NB4 (cell line): ENCODE measurements around the gene B4GALT6.

ENCODE experiments used
- DNase-seq: peaks from one replicate; pipeline ENCODE4 v3.0.0; 2010; ENCODE audit warnings: low read depth
- H3K4me3 ChIP-seq: one replicate; pipeline ENCODE4 v1.5.1; 2011; ENCODE audit warnings: mild to moderate bottlenecking, low read depth, low read length, moderate library complexity
- CTCF ChIP-seq: IDR thresholded peaks from one replicate; pipeline ENCODE4 v1.5.1; 2012; ENCODE audit warnings: low read depth, low read length
- MAX ChIP-seq: IDR thresholded peaks from 2 replicates; pipeline ENCODE4 v1.6.1; 2011; ENCODE audit warnings: low read depth, low read length
- MYC ChIP-seq: IDR thresholded peaks from 2 replicates; pipeline ENCODE4 v1.6.1; 2011; ENCODE audit warnings: low read depth, low read length
- POLR2A ChIP-seq: IDR thresholded peaks from 2 replicates; pipeline ENCODE4 v1.6.1; 2011; ENCODE audit warnings: mild to moderate bottlenecking; ENCODE audit not compliant: insufficient read length; ENCODE audit errors: extremely low read depth

B4GALT6 gene

GRCh38 chr18:31581498-31582197 lies 102.7 kb downstream of the B4GALT6 start:
- TF ChIP-seq CTCF, result no peak
- TF ChIP-seq MYC, result no peak
- no peak for TF ChIP-seq POLR2A
- TF ChIP-seq MAX, result no peak
- no peak for DNase-seq
- no peak overlapping the region for H3K4me3 ChIP-seq

- H3K4me3 ChIP-seq, result no peak overlapping the region
- no peak for DNase-seq
- TF ChIP-seq MYC (no peak), MAX (no peak), CTCF (no peak), POLR2A (no peak)
These were observed 105.0 kb downstream of the B4GALT6 start for GRCh38 chr18:31579375-31579774.

- TF ChIP-seq MYC (no peak), POLR2A (no peak), MAX (no peak), CTCF (no peak)
- no peak overlapping the region for H3K4me3 ChIP-seq
- no peak for DNase-seq
These were observed 106.3 kb downstream of the B4GALT6 start for GRCh38 chr18:31578126-31578525.

GRCh38 chr18:31577195-31577594 lies 107.2 kb downstream of the B4GALT6 start:
- TF ChIP-seq MYC (no peak), CTCF (no peak), POLR2A (no peak), MAX (no peak)
- no peak overlapping the region for H3K4me3 ChIP-seq
- DNase-seq, result no peak

- no peak overlapping the region for H3K4me3 ChIP-seq
- DNase-seq, result no peak
- TF ChIP-seq MYC (no peak), MAX (no peak), POLR2A (no peak), CTCF (no peak)
These were observed 107.7 kb downstream of the B4GALT6 start for GRCh38 chr18:31576670-31577069.
